NB4 (cell line): ENCODE data around the gene SPIN1.

ENCODE experiments used
- TF ChIP-seq, protein P1 (sequence below): IDR thresholded peaks from one replicate; pipeline ENCODE4 v1.5.1; 2012; ENCODE audit warnings: low read depth, low read length
- TF ChIP-seq, protein P2 (sequence below): IDR thresholded peaks from 2 replicates; pipeline ENCODE4 v1.6.1; 2011; ENCODE audit warnings: low read depth, low read length

DNA sequence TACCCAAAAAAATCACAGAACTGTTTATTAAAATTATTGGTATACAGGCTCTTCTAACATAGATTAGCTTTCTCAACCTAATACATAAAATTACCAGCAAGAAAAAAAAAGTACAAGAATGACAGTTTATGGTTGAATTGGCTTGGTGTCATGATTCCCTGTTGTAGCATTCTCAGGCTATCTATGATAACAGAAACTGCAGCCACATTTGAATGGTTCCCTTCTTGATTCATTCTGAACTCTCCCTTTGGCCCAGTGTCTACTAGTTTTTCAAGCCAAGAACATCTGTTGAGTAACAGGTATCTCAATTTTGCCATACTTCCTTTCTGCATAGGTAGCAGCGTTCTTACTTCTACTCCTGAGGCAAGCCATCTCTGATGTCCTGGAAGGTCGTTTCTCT, 3.0 kb downstream of the SPIN1 start:
- TF ChIP-seq, protein P1, sequence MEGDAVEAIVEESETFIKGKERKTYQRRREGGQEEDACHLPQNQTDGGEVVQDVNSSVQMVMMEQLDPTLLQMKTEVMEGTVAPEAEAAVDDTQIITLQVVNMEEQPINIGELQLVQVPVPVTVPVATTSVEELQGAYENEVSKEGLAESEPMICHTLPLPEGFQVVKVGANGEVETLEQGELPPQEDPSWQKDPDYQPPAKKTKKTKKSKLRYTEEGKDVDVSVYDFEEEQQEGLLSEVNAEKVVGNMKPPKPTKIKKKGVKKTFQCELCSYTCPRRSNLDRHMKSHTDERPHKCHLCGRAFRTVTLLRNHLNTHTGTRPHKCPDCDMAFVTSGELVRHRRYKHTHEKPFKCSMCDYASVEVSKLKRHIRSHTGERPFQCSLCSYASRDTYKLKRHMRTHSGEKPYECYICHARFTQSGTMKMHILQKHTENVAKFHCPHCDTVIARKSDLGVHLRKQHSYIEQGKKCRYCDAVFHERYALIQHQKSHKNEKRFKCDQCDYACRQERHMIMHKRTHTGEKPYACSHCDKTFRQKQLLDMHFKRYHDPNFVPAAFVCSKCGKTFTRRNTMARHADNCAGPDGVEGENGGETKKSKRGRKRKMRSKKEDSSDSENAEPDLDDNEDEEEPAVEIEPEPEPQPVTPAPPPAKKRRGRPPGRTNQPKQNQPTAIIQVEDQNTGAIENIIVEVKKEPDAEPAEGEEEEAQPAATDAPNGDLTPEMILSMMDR: no peak
- TF ChIP-seq, protein P2, sequence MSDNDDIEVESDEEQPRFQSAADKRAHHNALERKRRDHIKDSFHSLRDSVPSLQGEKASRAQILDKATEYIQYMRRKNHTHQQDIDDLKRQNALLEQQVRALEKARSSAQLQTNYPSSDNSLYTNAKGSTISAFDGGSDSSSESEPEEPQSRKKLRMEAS: no peak
